HCT116 (cell line): ENCODE measurements around the gene SPATA19. TPM values are rescaled to one million over a fixed set of nuclear protein-coding genes. Genes with fewer than 3 reads are reported as not detected.

Experiments used
- ATAC-seq: fragments of 200-7000 bp; cut with Tn5 transposase; 2 replicates; pipeline ENCODE4 v1.9.1; 2020; ENCODE audit warnings: mild to moderate bottlenecking, moderate library complexity
- BruUV-seq: library from RNA; stranded (reverse); fragments of 400-500 nt; replicated peaks from 2 replicates; lab custom pipeline; 2021; lab: Mats Ljungman, UMichigan
- CTCF ChIA-PET: fragments of 300-600 bp; sonication (Branson Sonifier 250); formaldehyde crosslinking; loops from one replicate; lab custom pipeline; 2021; ENCODE audit warnings: antibody characterized with exemption; lab: Charles Lee
- POLR2A ChIA-PET: fragments of 300-600, 350-600 bp; sonication (Branson Sonifier 250); formaldehyde crosslinking; loops from one replicate; lab custom pipeline; 2021; ENCODE audit warnings: antibody characterized with exemption; lab: Charles Lee
- RAD21 ChIA-PET, 2 experiments: fragments of 300-600 bp; sonication (Branson Sonifier 250); formaldehyde crosslinking; loops; one replicate each; lab custom pipeline; 2023; ENCODE audit warnings: low total read pairs in 2 of 2; ENCODE audit not compliant: uncharacterized antibody in 2 of 2, unreplicated experiment in 2 of 2, low non-redundant PET in 1 of 2; lab: Charles Lee
- DNase-seq: peaks from one replicate; pipeline ENCODE4 v3.0.0-alpha.2; 2010; ENCODE audit warnings: low read depth, low spot score
- H2AFZ ChIP-seq: fragments of 200-600 bp; shearing (Covaris generic), sonication (generic); 2 replicates; pipeline ENCODE4 v1.6.1; 2017; ENCODE audit warnings: low read depth, mixed run types, mixed read lengths, antibody characterized with exemption, low read length; ENCODE audit not compliant: poor library complexity, severe bottlenecking
- H3K27ac ChIP-seq: 2 replicates; pipeline ENCODE4 v1.5.1; 2012; ENCODE audit warnings: low read depth, low read length
- H3K27me3 ChIP-seq: fragments of 200-600 bp; sonication (generic); 2 replicates; pipeline ENCODE4 v1.6.1; 2016; ENCODE audit warnings: mixed run types, low read length, mixed read lengths; ENCODE audit not compliant: insufficient read depth
- H3K36me3 ChIP-seq, 2 experiments: fragments of 200-500 bp in 1 of 2; fragments of 200-600 bp in 1 of 2; sonication (Bioruptor generic) in 1 of 2; sonication (generic) in 1 of 2; 2 replicates each; pipeline versions ENCODE4 v1.5.1 to v1.6.1; 2014 to 2016; ENCODE audit warnings: low read length in 2 of 2, inconsistent platforms in 1 of 2, mixed read lengths in 1 of 2, mixed run types in 1 of 2; ENCODE audit not compliant: insufficient read depth in 2 of 2, control insufficient read depth in 1 of 2
- H3K4me1 ChIP-seq, 2 experiments: fragments of 200-600 bp in 1 of 2; sonication (generic) in 1 of 2; 2 replicates each; pipeline versions ENCODE4 v1.5.1 to v1.6.1; 2012 to 2017; ENCODE audit warnings: low read length in 2 of 2, inconsistent platforms in 1 of 2, mild to moderate bottlenecking in 1 of 2, mixed read lengths in 1 of 2, mixed run types in 1 of 2, moderate library complexity in 1 of 2; ENCODE audit not compliant: insufficient read depth in 2 of 2, control insufficient read depth in 1 of 2
- H3K4me2 ChIP-seq: fragments of 200-600 bp; sonication (generic); 2 replicates; pipeline ENCODE4 v1.6.1; 2017; ENCODE audit warnings: mixed run types, low read length, mixed read lengths
- H3K4me3 ChIP-seq, 2 experiments: fragments of 200-600 bp in 1 of 2; sonication (generic) in 1 of 2; replicated peaks in 1 of 2; 2 replicates each; pipeline ENCODE4 v1.5.1; 2011 to 2016; ENCODE audit warnings: low read length in 2 of 2, control low read depth in 1 of 2, low read depth in 1 of 2, mild to moderate bottlenecking in 1 of 2, mixed read lengths in 1 of 2, mixed run types in 1 of 2
- H3K79me2 ChIP-seq: fragments of 200-600 bp; sonication (generic); 2 replicates; pipeline ENCODE4 v1.6.1; 2017; ENCODE audit warnings: mild to moderate bottlenecking, mixed run types, low read length, moderate library complexity, mixed read lengths; ENCODE audit not compliant: insufficient read depth
- H3K9ac ChIP-seq: fragments of 200-600 bp; sonication (generic); 2 replicates; pipeline ENCODE4 v1.6.1; 2016; ENCODE audit warnings: low read length, mixed read lengths
- H3K9me2 ChIP-seq: fragments of 200-600 bp; sonication (generic), shearing (Covaris generic); 2 replicates; pipeline ENCODE4 v1.6.1; 2017; ENCODE audit warnings: mixed run types, mild to moderate bottlenecking, moderate library complexity; ENCODE audit not compliant: insufficient read depth
- H3K9me3 ChIP-seq, 2 experiments: fragments of 200-500 bp in 1 of 2; fragments of 200-600 bp in 1 of 2; sonication (Bioruptor generic) in 1 of 2; sonication (generic) in 1 of 2; 2 replicates each; pipeline ENCODE4 v1.6.1; 2014 to 2017; ENCODE audit warnings: low read length in 2 of 2, mixed read lengths in 2 of 2, inconsistent platforms in 1 of 2, low read depth in 1 of 2, mild to moderate bottlenecking in 1 of 2, mixed run types in 1 of 2, moderate library complexity in 1 of 2; ENCODE audit not compliant: control insufficient read depth in 1 of 2, insufficient read depth in 1 of 2
- H4K20me1 ChIP-seq: fragments of 200-600 bp; sonication (generic), shearing (Covaris generic); 2 replicates; pipeline ENCODE4 v1.6.1; 2017; ENCODE audit warnings: mixed run types, mild to moderate bottlenecking, moderate library complexity; ENCODE audit not compliant: insufficient read depth
- ATF3 ChIP-seq: IDR thresholded peaks from 2 replicates; pipeline ENCODE4 v1.6.1; 2012
- CBX3 ChIP-seq: IDR thresholded peaks from 2 replicates; pipeline ENCODE4 v1.6.1; 2012; ENCODE audit warnings: low read depth
- CEBPB ChIP-seq: IDR thresholded peaks from 2 replicates; pipeline ENCODE4 v1.6.1; 2012; ENCODE audit warnings: low read depth
- EGR1 ChIP-seq: IDR thresholded peaks from 2 replicates; pipeline ENCODE4 v1.6.1; 2012; ENCODE audit warnings: low read depth
- ELF1 ChIP-seq: IDR thresholded peaks from 2 replicates; pipeline ENCODE4 v1.6.1; 2012; ENCODE audit warnings: low read depth, borderline replicate concordance
- EZH2 ChIP-seq: fragments of 200-600 bp; sonication (generic); IDR thresholded peaks from 2 replicates; pipeline ENCODE4 v1.6.1; 2017; ENCODE audit warnings: antibody characterized with exemption, mixed run types
- EZH2phosphoT487 ChIP-seq: fragments of 200-600 bp; IDR thresholded peaks from 2 replicates; pipeline ENCODE4 v1.6.1; 2018; ENCODE audit warnings: antibody characterized with exemption, borderline replicate concordance
- JUND ChIP-seq: IDR thresholded peaks from 2 replicates; pipeline ENCODE4 v1.6.1; 2012
- POLR2A ChIP-seq: IDR thresholded peaks from 2 replicates; pipeline ENCODE4 v1.7.0; 2011; ENCODE audit warnings: borderline replicate concordance; ENCODE audit not compliant: insufficient read depth, insufficient read length; ENCODE audit errors: extremely low read depth
- POLR2AphosphoS5 ChIP-seq: IDR thresholded peaks from 2 replicates; pipeline ENCODE4 v1.6.1; 2011; ENCODE audit warnings: mild to moderate bottlenecking, low read depth, low read length, moderate library complexity
- RAD21 ChIP-seq: IDR thresholded peaks from 2 replicates; pipeline ENCODE4 v1.6.1; 2012; ENCODE audit warnings: low read depth, mild to moderate bottlenecking
- SP1 ChIP-seq: IDR thresholded peaks from 2 replicates; pipeline ENCODE4 v1.6.1; 2012; ENCODE audit warnings: low read depth
- SRF ChIP-seq: IDR thresholded peaks from 2 replicates; pipeline ENCODE4 v1.6.1; 2012; ENCODE audit warnings: low read depth
- YY1 ChIP-seq: IDR thresholded peaks from 2 replicates; pipeline ENCODE4 v1.6.1; 2011; ENCODE audit warnings: low read length, low read depth, moderate library complexity, mild to moderate bottlenecking; ENCODE audit not compliant: insufficient replicate concordance; ENCODE audit errors: extremely low read depth
- intact Hi-C: fragments of 100-400 bp; cut with micrococcal nuclease; formaldehyde crosslinking; loops from 2 replicates; pipeline ENCODE4 v1.10.0; 2022
- total RNA-seq: library from RNA; stranded (reverse); gene quantifications from one replicate; pipeline ENCODE4 v1.2.1, GENCODE V29; 2021; ENCODE audit not compliant: unreplicated experiment

The SPATA19 gene
- total RNA-seq, 1 experiment from 2014 or later = not detected

GRCh38 chr11:133872160-133872559, 26.8 kb upstream of the SPATA19 start:
- no peak overlapping the region for H2AFZ ChIP-seq
- H4K20me1 ChIP-seq = no peaks in the 10 kb centered on the region
- no TSS peak for BruUV-seq
- intact Hi-C loops = no loop called here
- no peak for DNase-seq
- H3K4me2 ChIP-seq = no peak overlapping the region
- TF ChIP-seq SRF (no peak), POLR2AphosphoS5 (no peak), SP1 (no peak), CBX3 (no peak), JUND (no peak)
- H3K27me3 ChIP-seq = no peaks in the 10 kb centered on the region
- H3K79me2 ChIP-seq = no peaks in the 10 kb centered on the region
- RAD21 ChIA-PET = no interaction called here
- POLR2A ChIA-PET = no interaction called here
- H3K9me3 ChIP-seq = no peaks in the 10 kb centered on the region
- ATAC-seq = no peak
- CTCF ChIA-PET = no interaction called here
- no peaks in the 10 kb centered on the region for H3K9me2 ChIP-seq
- H3K4me1 ChIP-seq = no peaks in the 10 kb centered on the region
- H3K4me3 ChIP-seq = no peak overlapping the region
- no peak overlapping the region for H3K9ac ChIP-seq
- no peak overlapping the region for H3K27ac ChIP-seq
- no peaks in the 10 kb centered on the region for H3K36me3 ChIP-seq

- CTCF ChIA-PET = no interaction called here
- intact Hi-C loops = no loop called here
Measured at GRCh38 chr11:133867456-133867855, 22.1 kb upstream of the SPATA19 start.

More at GRCh38 chr11:133867456-133867855, 22.1 kb upstream of the SPATA19 start:
- TF ChIP-seq YY1 (no peak), EGR1 (no peak), EZH2phosphoT487 (no peak), POLR2AphosphoS5 (no peak), EZH2 (no peak), ELF1 (no peak), RAD21 (no peak), ATF3 (no peak), JUND (no peak), SRF (no peak), CEBPB (no peak), CBX3 (no peak), POLR2A (no peak)
- ChIA-PET RAD21 (no interaction called here), POLR2A (no interaction called here)
- H3K27me3 ChIP-seq = no peaks in the 10 kb centered on the region
- no peak for ATAC-seq
- H2AFZ ChIP-seq = no peak overlapping the region
- H3K36me3 ChIP-seq = no peaks in the 10 kb centered on the region
- H3K9ac ChIP-seq = no peak overlapping the region
- no peak overlapping the region for H3K27ac ChIP-seq
- no peaks in the 10 kb centered on the region for H3K9me2 ChIP-seq
- no peak overlapping the region for H3K4me2 ChIP-seq
- H3K79me2 ChIP-seq = no peaks in the 10 kb centered on the region
- H3K4me1 ChIP-seq = no peaks in the 10 kb centered on the region
- no TSS peak for BruUV-seq
- H4K20me1 ChIP-seq = no peaks in the 10 kb centered on the region
- H3K4me3 ChIP-seq = no peak overlapping the region
- DNase-seq = no peak
- no peaks in the 10 kb centered on the region for H3K9me3 ChIP-seq
